PC-9 (cell line): ENCODE data around the gene GJA10. TPM values are rescaled to one million over a fixed set of nuclear protein-coding genes. Genes with fewer than 3 reads are reported as not detected.

Experiments
- BruUV-seq: library from RNA; stranded (reverse); fragments of 400-500 nt; replicated peaks from 2 replicates; lab custom pipeline; 2021; lab: Mats Ljungman, UMichigan
- CTCF ChIA-PET: fragments of 300-600 bp; sonication (Branson Sonifier 250); formaldehyde crosslinking; loops from one replicate; lab custom pipeline; 2022; ENCODE audit warnings: antibody characterized with exemption; lab: Charles Lee
- POLR2A ChIA-PET: fragments of 300-600 bp; sonication (Branson Sonifier 250); formaldehyde crosslinking; loops from one replicate; lab custom pipeline; 2022; ENCODE audit warnings: antibody characterized with exemption; ENCODE audit not compliant: unreplicated experiment; lab: Charles Lee
- DNase-seq, 2 experiments: peaks; one replicate each; pipeline versions ENCODE4 v3.0.0 to v3.0.0-alpha.2; 2015 to 2022; ENCODE audit warnings: mixed read lengths in 1 of 2
- H2AFZ ChIP-seq: fragments of 200-600 bp; sonication (generic); 2 replicates; pipeline ENCODE4 v1.8.1; 2017; ENCODE audit warnings: antibody characterized with exemption
- H3F3A ChIP-seq: fragments of 200-600 bp; sonication (generic); 2 replicates; pipeline ENCODE4 v1.8.1; 2017; ENCODE audit warnings: antibody characterized with exemption, mild to moderate bottlenecking, low read depth; ENCODE audit not compliant: insufficient read depth
- H3K27ac ChIP-seq: fragments of 200-600 bp; sonication (generic); 2 replicates; pipeline ENCODE4 v1.6.1; 2016; ENCODE audit warnings: mixed run types
- H3K27me3 ChIP-seq: fragments of 200-600 bp; sonication (generic); 2 replicates; pipeline ENCODE4 v1.6.1; 2016; ENCODE audit warnings: low read depth, mixed run types; ENCODE audit not compliant: insufficient read depth
- H3K36me3 ChIP-seq: fragments of 200-600 bp; sonication (generic); 2 replicates; pipeline ENCODE4 v1.6.1; 2016; ENCODE audit warnings: low read depth, mixed run types
- H3K4me1 ChIP-seq: fragments of 200-600 bp; sonication (generic); replicated peaks from 2 replicates; pipeline ENCODE4 v1.6.1; 2016; ENCODE audit warnings: mixed run types; ENCODE audit not compliant: insufficient read depth
- H3K4me2 ChIP-seq: fragments of 200-600 bp; sonication (generic); 2 replicates; pipeline ENCODE4 v1.6.1; 2017; ENCODE audit warnings: mixed run types
- H3K4me3 ChIP-seq: fragments of 200-600 bp; sonication (generic); 2 replicates; pipeline ENCODE4 v1.6.1; 2016; ENCODE audit warnings: mixed run types
- H3K79me2 ChIP-seq: fragments of 200-600 bp; sonication (generic); 2 replicates; pipeline ENCODE4 v1.6.1; 2017; ENCODE audit warnings: low read depth, mixed run types
- H3K9me2 ChIP-seq: fragments of 200-600 bp; sonication (generic); 2 replicates; pipeline ENCODE4 v1.8.1; 2017; ENCODE audit warnings: mild to moderate bottlenecking; ENCODE audit not compliant: insufficient read depth
- H3K9me3 ChIP-seq: fragments of 200-600 bp; sonication (generic); 2 replicates; pipeline ENCODE4 v1.8.1; 2016; ENCODE audit warnings: low read depth; ENCODE audit not compliant: insufficient read depth
- H4K20me1 ChIP-seq: fragments of 200-600 bp; sonication (generic); 2 replicates; pipeline ENCODE4 v1.8.1; 2017; ENCODE audit not compliant: insufficient read depth
- EZH2 ChIP-seq: fragments of 200-600 bp; sonication (generic); IDR thresholded peaks from 2 replicates; pipeline ENCODE4 v1.8.0; 2017; ENCODE audit warnings: antibody characterized with exemption, low read depth
- intact Hi-C: fragments of 100-400 bp; cut with micrococcal nuclease; formaldehyde crosslinking; loops from one replicate; pipeline ENCODE4 v1.10.0; 2022; ENCODE audit not compliant: unreplicated experiment
- total RNA-seq: library from RNA; stranded (reverse); gene quantifications from 2 replicates; pipeline ENCODE4 v1.2.3, GENCODE V29; 2021
- TF ChIP-seq, protein P1 (sequence below): fragments of 200-600 bp; sonication (generic); conservative IDR thresholded peaks from 2 replicates; pipeline ENCODE4 v1.6.1; 2017; ENCODE audit warnings: mixed run types, antibody characterized with exemption, mild to moderate bottlenecking, moderate library complexity

The GJA10 gene
- total RNA-seq, 1 experiment from 2014 or later: not detected

DNA sequence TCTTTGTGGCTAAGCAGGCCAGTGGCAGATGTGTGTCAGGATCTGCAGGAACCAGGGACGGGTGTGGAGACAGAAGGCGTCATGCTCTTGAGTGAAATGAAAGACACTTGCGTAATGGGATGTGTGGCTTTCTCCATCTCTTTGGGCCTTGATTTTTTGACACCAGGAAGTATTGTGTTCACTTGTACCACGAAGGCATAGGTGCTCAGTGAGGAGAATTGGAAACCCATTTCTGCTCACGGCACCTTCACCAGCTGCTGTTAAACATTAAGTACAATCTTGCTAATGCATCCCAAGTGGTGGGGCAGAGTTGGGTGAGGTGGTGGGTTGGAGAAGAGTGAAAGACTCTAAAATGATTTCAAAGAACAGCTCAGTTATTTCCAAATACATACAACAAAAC lies 30.0 kb downstream of the GJA10 start:
- BruUV-seq: no TSS peak
- no peaks in the 10 kb centered on the region for H4K20me1 ChIP-seq
- H3K4me2 ChIP-seq: no peak overlapping the region
- H3K4me3 ChIP-seq: no peak overlapping the region
- DNase-seq: no peak
- no peak overlapping the region for H2AFZ ChIP-seq
- no peaks in the 10 kb centered on the region for H3K27me3 ChIP-seq
- no peaks in the 10 kb centered on the region for H3K36me3 ChIP-seq
- H3F3A ChIP-seq: no peaks in the 10 kb centered on the region
- no peaks in the 10 kb centered on the region for H3K9me2 ChIP-seq
- POLR2A ChIA-PET: no interaction called here
- no peak overlapping the region for H3K27ac ChIP-seq
- H3K9me3 ChIP-seq: no peaks in the 10 kb centered on the region
- intact Hi-C loops: no loop called here
- CTCF ChIA-PET: no interaction called here
- H3K4me1 ChIP-seq: no peaks in the 10 kb centered on the region
- no peaks in the 10 kb centered on the region for H3K79me2 ChIP-seq
- TF ChIP-seq EZH2: no peak
- TF ChIP-seq, protein P1, sequence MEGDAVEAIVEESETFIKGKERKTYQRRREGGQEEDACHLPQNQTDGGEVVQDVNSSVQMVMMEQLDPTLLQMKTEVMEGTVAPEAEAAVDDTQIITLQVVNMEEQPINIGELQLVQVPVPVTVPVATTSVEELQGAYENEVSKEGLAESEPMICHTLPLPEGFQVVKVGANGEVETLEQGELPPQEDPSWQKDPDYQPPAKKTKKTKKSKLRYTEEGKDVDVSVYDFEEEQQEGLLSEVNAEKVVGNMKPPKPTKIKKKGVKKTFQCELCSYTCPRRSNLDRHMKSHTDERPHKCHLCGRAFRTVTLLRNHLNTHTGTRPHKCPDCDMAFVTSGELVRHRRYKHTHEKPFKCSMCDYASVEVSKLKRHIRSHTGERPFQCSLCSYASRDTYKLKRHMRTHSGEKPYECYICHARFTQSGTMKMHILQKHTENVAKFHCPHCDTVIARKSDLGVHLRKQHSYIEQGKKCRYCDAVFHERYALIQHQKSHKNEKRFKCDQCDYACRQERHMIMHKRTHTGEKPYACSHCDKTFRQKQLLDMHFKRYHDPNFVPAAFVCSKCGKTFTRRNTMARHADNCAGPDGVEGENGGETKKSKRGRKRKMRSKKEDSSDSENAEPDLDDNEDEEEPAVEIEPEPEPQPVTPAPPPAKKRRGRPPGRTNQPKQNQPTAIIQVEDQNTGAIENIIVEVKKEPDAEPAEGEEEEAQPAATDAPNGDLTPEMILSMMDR: no peak

DNA sequence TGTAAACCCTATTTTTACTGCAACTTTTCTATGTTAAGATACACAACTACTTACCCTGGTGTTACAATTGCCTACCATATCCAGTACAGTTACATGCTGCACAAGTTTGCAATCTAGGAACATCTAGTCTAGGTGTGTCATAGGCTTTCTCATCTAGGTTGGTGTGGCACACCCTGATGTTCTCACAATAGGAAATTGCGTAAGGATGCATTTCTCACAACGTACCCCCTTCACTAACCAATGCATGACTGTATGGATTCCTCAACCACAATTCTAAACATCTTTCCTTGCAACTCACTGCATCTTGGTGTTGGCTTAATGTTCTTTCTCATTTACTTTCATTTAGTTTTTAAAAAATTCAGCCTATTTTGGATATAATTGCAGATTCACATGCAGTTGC lies 31.6 kb downstream of the GJA10 start:
- Histone ChIP-seq H3K27ac (no peak overlapping the region), H3K9me3 (no peaks in the 10 kb centered on the region)

DNA sequence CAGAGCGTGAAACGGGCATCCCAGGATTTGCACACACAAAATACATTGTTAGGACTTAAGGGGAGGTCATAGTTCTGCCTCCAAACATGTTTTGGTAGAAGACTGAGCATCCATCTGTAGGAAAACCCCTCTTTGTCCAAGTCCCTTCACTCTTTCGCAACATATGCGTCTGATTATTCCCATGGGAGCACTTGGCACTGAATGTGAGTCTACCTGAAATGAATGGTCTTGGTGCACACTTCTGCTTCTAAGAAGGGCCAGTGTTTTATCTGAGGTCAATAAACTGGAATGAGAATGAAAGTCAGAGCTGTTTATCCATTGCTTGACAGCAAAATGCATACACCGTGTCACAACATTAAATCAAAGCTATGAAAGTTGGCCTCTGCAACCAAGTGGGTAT lies 33.0 kb downstream of the GJA10 start:
- H3K79me2 ChIP-seq: no peaks in the 10 kb centered on the region
- intact Hi-C loops: no loop called here
- no peaks in the 10 kb centered on the region for H3K9me2 ChIP-seq
- TF ChIP-seq, protein P1: no peak
- TF ChIP-seq EZH2: no peak
- H3K27ac ChIP-seq: no peak overlapping the region
- POLR2A ChIA-PET: no interaction called here
- no peaks in the 10 kb centered on the region for H3K9me3 ChIP-seq
- H3K4me3 ChIP-seq: no peak overlapping the region
- BruUV-seq: no TSS peak
- no peaks in the 10 kb centered on the region for H3K36me3 ChIP-seq
- CTCF ChIA-PET: no interaction called here
- H3K27me3 ChIP-seq: no peaks in the 10 kb centered on the region
- no peaks in the 10 kb centered on the region for H3F3A ChIP-seq
- H3K4me1 ChIP-seq: no peaks in the 10 kb centered on the region
- no peak for DNase-seq
- H4K20me1 ChIP-seq: no peaks in the 10 kb centered on the region
- no peak overlapping the region for H2AFZ ChIP-seq
- H3K4me2 ChIP-seq: no peak overlapping the region

More for the DNA sequence above, 31.6 kb downstream of the GJA10 start:
- BruUV-seq: no TSS peak
- intact Hi-C loops: no loop called here
- H3K4me1 ChIP-seq: no peaks in the 10 kb centered on the region
- TF ChIP-seq, protein P1: no peak
- no peak for TF ChIP-seq EZH2
- POLR2A ChIA-PET: no interaction called here
- no peaks in the 10 kb centered on the region for H3F3A ChIP-seq
- H2AFZ ChIP-seq: no peak overlapping the region
- CTCF ChIA-PET: no interaction called here
- no peaks in the 10 kb centered on the region for H4K20me1 ChIP-seq
- H3K9me2 ChIP-seq: no peaks in the 10 kb centered on the region
- no peaks in the 10 kb centered on the region for H3K36me3 ChIP-seq
- H3K4me3 ChIP-seq: no peak overlapping the region
- H3K4me2 ChIP-seq: no peak overlapping the region
- H3K79me2 ChIP-seq: no peaks in the 10 kb centered on the region
- H3K27me3 ChIP-seq: no peaks in the 10 kb centered on the region
- DNase-seq: no peak
